ENCODE results near the gene PXT1.
A peak's percentile ranks its signal among the peaks of the same experiment; 100 is the strongest.
"Not testable (repeated sequence)": the region's sequence is repeated elsewhere in the genome, so short reads cannot be mapped to it uniquely, and the experiment has no call there.

PXT1 gene, protein sequence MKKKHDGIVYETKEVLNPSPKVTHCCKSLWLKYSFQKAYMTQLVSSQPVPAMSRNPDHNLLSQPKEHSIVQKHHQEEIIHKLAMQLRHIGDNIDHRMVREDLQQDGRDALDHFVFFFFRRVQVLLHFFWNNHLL

DNA sequence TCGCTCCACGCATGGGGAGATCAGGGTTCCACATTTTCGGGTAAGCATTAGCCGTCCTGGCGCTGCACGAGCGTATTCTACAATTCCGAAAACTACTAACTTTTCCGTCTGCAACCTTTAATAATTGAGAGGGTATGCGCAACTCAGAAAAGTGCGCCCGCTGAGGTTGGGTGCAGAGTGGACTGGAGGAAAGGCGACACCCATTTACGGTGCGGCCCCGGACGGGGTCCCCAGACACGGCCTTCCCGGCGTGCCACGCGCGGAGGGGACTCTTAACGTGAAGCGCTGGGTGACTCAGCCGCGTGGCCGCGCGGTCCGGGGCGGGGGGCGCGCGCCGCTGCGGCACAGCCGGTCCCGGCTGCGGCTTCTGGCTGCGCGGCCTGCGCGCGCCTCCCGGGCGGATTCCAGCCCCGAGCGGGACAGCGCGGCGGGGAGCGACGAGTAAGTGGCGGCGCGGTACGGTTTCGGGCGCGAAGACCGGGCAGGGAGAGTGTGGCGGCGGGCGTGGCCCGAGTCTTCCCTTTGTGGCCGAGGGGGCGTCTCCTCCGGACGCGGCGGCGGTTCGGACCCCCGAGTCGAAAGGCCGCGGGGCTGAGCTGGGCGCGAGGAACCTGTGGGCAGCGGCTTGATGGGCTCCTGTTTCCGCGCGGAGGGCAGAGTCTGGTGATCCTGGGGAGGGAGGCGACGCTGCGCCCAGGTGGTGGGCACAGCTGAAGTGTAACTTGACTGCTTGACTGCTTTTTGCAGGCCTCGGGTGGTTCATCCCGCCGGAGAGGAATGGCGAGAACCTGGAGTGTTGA is at the start of gene PXT1, which contains the start of gene KCTD20:
Gene PXT1, minus strand, starts transcription at position 184 of the 800 bp plus-strand sequence. CDS start 16,772 bp downstream, outside the sequence.
Gene KCTD20, plus strand, starts transcription at position 330 of the 800 bp plus-strand sequence. CDS start 27,098 bp downstream, outside the sequence.
- peak; percentile 92 for DNase-seq (ENCODE audit: low spot score)

DNA sequence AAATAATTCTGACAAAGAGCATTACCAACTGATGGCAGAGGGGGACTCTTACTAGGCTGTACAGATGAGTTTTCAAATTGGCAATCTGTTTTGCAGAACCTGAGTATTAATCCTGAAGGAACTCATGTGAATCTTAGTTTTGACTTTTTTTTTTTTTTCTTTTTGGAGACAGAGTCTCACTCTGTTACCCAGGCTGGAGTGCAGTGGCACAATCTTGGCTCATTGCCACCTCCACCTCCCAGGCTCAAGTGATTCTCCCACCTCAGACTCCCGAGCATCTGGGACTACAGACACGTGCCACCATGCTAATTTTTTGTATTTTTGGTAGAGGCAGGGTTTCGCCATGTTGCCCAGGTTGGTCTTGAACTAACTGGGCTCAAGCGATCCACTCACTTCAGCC is 49.4 kb upstream of the PXT1 start:
- DNase-seq (ENCODE audit: low spot score) = no peak

DNA sequence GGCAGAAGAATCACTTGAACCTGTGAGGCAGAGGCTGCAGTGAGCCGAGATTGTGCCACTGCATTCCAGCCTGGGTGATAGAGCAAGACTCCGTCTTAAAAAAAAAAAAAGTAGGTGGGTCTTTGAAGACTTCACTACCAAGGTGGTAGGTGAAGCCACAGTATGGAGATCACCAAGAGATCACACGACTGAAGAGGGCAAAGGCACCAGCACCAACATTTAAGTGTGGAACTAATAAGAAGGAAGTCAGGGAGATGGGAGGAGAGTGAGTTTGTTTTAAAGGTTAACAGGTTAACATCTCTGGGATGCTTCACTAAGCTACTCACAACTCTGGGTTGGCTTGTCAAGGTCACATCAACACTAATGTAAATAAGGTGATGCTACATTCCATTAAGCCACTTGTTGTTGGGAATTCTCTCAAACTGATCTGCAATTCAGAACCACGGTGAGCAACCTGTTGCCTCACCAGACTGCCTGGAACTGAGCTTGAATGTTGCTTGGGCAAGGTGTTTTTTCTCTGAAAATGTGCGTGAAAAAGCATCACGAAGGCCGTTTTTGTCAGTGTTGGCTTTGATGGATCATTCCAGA is 48.8 kb upstream of the PXT1 start:
- DNase-seq (ENCODE audit: low spot score) = no peak

DNA sequence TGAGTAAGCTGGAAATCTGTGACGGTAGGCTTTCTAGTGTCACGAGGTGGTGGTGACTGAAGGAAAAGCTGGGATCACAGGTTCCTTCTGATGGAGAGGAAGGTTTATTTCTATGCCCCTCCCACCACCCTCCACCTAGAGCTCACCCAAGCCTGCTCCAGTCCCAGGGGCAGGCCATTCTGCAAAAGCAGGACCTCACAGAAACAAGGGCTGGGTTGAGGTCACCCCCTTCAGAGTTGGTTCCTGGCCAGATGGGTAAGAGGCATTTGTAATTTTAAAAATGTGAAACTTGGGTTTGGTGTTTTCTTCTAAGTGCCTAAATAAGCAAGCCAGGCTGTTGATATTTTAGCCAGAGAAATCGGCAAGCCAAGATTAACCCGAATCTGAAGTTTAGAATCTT is 46.8 kb upstream of the PXT1 start:
- DNase-seq (ENCODE audit: low spot score) = no peak

DNA sequence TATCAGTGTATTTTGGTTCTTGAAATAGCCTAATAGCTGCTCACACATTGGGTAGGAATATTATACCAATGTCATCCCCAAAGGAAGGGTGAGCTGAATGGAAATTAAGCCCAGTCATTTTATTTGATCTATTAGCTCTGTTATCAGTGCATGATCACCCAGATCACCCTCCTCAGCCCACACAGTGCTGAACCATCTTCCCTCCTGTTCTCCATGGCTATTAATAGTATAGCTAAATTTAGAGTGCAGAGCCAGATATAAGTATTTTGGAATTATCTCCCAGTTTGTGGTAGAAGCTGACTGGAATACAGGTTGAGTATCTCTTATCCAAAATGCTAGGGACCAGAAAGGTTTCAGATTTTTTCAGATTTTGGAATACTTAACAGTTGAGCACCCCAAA is 45.6 kb upstream of the PXT1 start:
- no peak for DNase-seq (ENCODE audit: low spot score)

DNA sequence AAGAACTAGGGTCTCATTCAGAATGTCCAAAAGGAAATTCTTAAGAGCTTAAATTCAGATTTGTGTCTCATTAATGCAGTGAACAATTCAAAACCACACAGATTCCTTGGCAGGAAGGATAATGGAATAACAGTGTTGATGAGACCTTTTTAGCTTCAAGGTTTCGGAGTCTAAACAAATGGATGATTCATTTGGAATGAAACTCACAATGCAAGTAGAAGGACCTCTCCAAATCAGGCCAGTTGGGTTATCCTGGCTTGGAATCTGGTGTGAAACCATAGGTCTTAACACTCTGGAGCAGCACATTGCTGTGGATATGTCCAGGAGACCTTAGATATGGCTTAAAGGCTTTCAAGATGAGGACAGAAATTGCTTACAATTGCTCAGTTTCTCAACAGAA is 45.0 kb upstream of the PXT1 start:
- no peak for DNase-seq (ENCODE audit: low spot score)

DNA sequence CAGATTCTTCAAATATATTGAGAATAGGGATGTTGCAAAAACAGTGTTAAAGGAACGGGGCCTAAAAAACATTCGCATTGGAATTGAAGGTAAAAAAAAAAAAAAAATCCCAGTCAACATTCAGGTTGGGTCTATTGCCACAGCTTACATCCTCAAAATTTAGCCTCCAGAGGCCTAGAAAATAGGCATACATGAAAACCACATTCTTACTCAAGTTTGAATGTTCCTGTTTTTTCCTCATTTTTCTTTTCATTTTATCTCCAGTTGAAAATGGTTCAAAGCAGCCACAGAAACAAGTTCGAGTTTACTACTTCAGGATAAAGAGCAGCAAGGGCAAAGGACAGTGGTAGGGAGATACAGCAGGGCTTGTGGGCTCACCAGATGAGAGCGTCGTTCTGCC is 42.1 kb upstream of the PXT1 start:
- no peak for DNase-seq (ENCODE audit: low spot score)

DNA sequence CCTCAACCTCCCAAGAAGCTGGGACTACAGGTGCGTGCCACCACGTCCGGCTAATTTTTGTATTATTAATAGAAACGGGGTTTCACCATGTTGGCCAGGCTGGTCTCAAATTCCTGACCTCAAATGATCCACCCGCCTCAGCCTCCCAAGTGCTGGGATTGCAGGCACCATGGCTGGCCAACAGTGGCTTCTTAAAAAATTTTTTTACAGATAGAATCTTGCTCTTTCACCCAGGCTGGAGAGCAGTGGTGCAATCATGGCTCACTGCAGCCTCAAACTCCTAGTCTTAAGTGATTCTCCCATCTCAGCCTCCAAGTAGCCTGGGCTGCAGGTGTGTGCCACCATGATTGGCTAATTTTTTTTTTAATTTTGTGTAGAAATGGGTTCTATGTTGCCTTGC is 40.7 kb upstream of the PXT1 start:
- DNase-seq (ENCODE audit: low spot score) = not testable (repeated sequence)

DNA sequence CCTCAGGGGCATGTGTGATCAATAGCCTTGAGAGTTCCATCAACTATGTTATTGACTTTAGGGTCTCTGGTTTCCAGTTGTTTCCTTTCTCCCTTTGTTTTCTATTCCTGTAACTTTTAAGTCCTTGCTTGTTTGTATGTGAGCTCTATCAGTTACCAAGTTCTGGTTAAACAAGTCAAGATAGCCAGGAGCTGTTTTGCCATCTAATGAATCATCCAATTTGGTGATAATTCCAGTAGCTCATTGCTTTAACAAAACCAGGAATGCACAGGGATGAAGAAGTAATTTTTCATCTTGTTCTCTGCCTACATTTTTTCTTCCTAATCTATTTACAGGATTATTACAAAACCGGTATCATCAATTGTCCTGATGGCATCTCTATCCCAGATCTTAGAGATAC is 36.6 kb upstream of the PXT1 start:
- DNase-seq (ENCODE audit: low spot score) = no peak

DNA sequence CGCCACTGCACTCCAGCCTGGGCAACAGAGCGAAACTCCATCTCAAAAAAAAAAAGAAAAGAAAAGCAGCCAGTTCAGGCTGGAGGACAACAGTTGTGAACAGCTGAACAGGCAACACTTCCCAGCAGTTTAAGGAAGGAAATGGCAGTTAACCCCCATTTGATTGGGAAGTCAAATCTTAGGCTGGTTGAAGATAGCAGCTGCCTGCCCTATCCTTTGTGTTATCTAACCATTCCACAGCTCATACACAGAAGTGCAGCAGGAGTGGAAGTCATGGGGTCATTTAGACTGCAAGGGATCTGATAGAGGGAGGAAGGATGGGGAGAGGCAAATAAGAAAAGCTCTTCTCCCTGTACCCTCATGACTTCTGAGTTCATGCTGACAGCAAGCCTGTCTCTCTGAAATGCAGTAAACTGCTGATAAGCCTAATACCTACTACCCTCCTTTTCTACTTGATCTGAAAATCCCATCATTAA is 35.4 kb upstream of the PXT1 start:
- DNase-seq (ENCODE audit: low spot score) = no peak

DNA sequence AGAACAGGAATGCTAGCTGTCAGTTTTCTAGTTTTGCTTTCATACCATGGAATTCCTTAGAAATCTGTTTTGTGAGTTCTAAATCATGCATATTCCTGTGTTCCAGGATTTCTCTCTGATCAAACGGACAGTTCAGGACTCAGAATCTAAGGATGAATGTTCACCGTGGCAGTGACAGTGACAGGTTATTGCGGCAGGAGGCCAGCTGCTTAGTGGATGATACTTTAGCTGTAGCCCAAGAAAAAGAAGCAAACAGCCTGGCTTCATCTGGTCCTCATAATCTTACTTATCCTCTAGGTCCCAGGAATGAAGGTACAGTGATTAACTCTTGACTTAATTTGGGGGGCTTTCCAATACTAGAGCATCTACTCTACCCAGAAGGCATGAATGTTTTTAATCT is 27.3 kb upstream of the PXT1 start:
- DNase-seq (ENCODE audit: low spot score) = no peak

DNA sequence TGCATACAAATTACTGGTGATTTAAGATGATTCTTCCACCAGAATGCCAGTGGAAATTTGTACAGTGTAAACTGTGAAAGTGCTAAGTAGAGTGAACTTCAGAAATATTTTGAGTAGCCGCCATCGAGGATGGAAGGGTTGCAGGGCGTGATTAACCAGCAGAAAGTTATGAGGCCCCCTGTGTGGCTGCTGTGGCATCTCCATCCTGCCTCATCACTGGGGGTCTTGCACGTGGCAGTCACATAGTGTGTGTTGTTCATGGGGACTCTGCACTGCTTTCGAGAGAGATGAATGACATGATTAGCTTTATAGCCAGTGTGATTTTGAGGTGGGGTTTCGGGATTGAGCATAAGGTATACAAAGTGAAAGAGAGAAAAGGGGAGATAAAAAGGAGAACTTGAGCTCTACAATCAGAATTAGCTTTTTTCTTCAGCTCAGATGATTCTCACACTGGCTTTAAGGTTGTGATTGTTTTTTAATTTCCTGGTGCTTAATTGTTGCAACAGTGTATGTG is 26.6 kb upstream of the PXT1 start:
- DNase-seq (ENCODE audit: low spot score) = no peak

DNA sequence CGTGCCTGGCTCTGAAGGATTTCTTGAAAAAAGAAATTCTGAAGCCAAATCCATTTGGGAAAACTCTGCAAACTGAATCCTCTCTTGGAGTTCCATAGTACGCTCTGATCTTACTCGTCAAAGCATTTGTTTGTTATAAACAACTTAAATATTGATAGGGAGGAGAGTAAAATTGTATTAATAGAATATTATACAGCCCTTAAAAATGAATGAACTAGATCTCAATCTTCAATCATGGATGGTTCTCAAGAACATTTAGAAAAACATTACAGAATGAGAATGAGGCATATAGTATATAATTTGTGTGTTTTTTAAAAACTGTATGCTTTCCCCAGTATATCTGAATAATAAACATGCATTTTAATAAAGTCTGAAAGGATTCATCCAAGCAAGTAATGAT is 25.0 kb upstream of the PXT1 start:
- no peak for DNase-seq (ENCODE audit: low spot score)

DNA sequence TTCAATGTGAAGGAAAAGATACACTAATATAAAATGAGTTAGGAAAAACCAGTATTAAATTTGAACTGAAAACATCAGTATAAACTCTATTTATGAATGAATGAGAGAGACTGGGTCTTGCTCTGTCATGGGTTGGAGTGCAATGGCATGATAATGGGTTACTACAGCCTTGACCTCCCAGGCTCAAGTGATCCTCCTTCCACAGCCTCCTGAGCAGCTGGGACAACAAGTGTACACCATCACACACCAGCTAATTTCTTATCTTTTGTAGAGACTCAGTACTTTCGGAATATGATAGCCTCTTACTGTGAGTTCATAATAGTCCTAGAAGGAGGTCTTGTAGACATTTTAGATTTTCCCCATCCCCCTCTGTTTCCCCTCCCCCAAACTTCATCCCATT is 21.6 kb upstream of the PXT1 start:
- no peak for DNase-seq (ENCODE audit: low spot score)

DNA sequence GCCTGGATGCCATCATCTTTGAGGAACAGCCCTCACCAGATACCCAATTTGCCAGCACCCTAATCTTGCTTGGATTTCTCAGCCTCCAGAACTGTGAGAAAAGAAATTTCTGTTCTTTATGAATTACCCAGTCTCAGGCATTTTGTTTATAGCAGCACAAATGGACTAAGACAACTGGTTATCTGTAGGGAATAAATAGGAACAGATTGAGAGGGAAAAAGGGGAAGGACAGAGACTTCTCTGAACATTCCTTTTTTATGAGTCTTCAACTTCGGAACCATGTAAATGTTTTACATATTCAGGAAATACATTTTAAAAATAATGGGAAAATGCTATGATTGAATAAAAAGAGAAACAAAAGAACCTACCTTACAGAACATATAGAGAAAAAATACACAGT is 21.0 kb upstream of the PXT1 start:
- DNase-seq (ENCODE audit: low spot score) = no peak

DNA sequence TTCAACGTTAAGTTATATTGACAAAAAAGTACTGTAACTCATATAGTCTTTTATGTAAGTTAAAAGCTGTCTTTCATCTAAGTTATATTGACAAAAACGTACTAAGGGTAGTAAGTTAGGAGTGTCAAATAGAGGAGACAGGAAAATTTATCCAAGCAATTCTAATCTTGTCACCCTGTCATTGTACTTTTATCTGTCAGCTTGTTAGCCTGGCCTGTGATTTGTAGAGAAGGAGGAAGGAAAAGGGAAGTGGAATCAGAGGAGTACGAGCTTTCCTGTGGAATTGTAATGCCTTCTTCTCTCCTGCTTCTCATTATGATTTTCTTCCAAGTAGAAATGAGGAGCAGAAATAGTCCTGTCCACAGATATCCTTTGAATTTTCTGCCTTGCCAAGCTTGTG is 19.0 kb upstream of the PXT1 start:
- no peak for DNase-seq (ENCODE audit: low spot score)

DNA sequence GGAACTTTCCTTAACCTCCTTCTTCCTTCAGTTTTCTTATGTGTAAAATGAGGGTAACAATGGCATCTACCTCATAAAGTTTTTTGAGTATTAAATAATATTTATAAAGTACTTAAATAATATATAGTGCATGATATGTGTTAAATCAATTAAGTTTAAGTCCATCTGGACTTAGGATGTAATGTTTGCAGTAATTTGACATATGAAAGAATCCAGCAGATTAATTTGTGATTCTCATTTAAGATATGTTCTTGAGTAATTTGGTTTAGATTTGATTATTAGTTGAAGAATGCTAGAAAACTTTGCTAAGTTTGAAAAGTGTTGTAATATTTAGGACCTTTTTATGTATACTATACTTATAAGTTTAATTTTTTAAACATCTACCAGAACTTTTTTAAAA is 18.3 kb upstream of the PXT1 start:
- no peak for DNase-seq (ENCODE audit: low spot score)

DNA sequence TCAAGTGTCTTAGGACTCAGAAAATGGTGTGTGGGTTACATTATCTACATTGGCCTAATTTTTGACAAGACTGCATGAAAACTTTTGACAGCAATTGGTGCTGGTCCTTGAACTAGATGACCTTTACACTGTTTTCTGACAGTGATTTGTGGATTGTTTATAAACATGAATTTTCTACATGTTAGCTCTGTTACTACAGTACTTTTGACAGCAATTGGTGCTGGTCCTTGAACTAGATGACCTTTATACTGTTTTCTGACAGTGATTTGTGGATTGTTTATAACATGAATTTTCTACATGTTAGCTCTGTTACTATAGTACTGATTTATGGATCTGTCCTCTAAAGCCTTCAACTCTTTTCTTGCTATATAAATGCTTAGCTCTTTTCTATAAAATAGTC is 16.8 kb upstream of the PXT1 start:
- DNase-seq (ENCODE audit: low spot score) = no peak

DNA sequence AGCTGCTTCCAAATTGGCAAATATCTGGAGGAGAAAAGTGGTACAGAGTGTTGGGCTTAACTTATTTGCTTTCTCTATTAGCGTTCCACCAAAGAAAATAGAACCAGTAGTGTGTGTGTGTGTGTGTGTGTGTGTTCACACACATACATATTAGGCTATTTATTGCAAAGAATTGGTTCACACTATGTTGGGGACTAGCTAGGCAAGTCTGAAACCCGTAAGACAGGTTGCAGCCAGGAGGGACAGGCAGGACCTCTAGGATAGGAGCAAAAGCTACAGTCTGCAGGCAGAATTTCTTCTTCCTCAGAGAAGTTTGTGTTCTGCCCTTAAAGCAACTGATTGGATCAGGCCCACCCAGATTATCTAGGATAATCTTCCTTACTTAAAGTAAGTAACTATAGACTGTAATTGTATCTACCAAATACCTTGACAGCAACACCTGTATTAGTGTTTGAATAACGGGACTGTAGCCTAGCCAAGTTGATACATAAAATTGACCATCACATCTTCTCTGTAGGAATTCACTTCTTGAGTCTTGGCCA is 12.9 kb upstream of the PXT1 start:
- DNase-seq (ENCODE audit: low spot score) = no peak

DNA sequence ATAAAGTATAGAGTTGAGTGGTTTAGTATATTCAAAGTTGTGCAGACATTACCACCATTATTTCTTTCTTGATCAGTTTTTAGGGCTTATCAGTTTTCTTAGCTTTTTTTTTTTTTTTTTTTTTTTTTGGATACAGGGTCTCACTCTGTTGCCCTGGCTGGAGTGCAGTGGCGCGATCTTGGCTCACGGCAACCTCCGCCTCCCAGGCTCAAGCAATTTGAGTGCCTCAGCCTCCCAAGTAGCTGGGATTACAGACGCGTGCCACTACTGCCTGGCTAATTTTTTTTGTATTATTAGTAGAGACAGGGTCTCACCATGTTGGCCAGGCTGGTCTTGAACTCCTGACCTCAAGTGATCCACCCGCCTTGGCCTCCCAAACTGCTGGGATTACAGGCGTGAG is 10.2 kb upstream of the PXT1 start:
- DNase-seq (ENCODE audit: low spot score) = not testable (repeated sequence)

DNA sequence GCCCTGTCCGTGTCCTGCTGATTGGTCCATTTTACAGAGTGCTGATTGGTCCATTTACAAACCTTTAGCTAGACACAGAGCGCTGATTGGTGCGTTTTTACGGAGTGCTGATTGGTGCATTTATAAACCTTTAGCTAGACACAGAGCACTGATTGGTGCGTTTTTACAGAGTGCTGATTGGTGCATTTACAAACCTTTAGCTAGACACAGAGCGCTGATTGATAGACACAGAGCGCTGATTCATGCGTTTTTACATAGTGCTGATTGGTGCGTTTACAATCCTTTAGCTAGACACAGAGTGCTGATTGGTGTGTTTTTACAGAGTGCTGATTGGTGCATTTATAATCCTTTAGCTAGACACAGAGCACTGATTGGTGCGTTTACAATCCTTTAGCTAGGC is 6.5 kb upstream of the PXT1 start:
- not testable (repeated sequence) for DNase-seq (ENCODE audit: low spot score)

DNA sequence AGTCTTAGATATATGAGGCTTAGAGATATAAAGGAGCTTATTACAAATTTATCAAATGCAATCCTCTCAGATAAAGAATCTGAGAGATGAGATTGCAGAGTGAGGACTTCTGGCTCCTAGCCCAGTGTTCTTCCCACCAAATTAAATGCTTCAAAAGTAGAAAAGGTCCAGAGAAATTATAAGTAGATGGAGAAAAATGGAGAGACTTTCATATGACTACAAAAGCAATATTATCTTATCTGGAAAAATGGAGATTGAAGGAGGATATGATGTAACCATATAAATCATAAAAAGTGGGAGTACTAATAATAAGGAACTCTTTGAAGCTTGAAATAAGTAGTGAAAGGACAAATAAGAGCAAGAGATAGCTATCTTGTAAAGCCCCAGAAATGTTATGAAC is 3.0 kb upstream of the PXT1 start:
- DNase-seq (ENCODE audit: low spot score) = no peak

DNA sequence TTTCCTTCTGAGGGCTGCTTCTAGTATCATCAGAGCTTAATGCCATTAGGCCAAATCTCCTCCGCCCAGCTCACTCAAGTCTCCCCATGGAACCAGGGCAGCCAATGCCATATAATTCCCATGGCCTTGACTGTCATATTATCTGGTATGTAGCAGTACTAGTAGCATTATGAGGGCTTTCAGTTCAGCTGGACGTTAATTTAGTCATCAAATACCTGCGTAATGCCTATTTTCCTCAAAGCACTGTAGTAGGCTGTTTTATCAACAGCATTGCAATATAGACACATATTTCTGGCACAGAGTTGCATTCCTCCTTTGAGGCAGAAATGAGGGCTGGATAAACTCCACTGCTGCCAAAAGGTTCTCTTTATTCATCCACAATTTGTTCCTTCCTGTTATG is 1.8 kb upstream of the PXT1 start:
- DNase-seq (ENCODE audit: low spot score) = no peak
